Activated T-cell treated with anti-CD3 and anti-CD28 coated beads, Interleukin-2, amount 50 U/mL, for 48 hours (primary cell): ENCODE data around the gene BDKRB2.

Source experiments
- DNase-seq, 2 experiments: peaks; one replicate each; pipeline ENCODE4 v3.0.0-alpha.2; 2020

The BDKRB2 gene

GRCh38 chr14:96201965-96202364, 2.7 kb upstream of the BDKRB2 start:
- DNase-seq, result no peak

DNA sequence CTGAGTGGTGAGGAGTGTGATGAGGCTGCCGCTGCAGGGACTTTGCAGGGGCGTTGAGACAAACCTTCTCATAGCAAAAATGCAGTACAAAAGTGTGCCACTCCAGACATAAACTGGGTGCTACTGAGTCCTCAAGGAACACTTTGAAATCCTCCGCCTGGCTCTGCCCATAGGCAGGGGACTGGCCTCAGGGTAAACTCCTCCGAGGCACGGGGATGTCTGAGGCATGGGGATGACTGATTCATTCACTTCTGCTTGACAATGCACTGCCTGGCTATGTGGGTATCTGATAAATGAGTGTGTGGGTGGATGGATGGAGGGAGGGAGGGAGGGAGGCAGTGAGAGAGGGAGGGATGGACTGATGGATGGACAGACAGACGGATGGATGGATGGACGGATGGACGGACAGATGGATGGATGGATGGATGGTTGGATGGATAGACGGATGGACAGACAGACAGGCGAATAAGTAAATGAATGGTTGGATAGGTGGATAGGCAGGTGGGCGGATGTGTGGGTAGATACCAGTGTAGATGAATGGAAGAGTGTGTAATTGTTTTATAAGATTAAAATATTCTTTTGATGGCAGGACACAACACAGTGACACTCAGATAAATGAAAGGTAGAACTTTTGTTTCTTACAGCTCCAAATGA, 2.1 kb upstream of the BDKRB2 start:
- DNase-seq, result no peak

- no peak for DNase-seq
These were observed 1.5 kb upstream of the BDKRB2 start for GRCh38 chr14:96203116-96203515.

- DNase-seq, result no peak
These were observed 1.0 kb upstream of the BDKRB2 start for GRCh38 chr14:96203635-96204034.

DNA sequence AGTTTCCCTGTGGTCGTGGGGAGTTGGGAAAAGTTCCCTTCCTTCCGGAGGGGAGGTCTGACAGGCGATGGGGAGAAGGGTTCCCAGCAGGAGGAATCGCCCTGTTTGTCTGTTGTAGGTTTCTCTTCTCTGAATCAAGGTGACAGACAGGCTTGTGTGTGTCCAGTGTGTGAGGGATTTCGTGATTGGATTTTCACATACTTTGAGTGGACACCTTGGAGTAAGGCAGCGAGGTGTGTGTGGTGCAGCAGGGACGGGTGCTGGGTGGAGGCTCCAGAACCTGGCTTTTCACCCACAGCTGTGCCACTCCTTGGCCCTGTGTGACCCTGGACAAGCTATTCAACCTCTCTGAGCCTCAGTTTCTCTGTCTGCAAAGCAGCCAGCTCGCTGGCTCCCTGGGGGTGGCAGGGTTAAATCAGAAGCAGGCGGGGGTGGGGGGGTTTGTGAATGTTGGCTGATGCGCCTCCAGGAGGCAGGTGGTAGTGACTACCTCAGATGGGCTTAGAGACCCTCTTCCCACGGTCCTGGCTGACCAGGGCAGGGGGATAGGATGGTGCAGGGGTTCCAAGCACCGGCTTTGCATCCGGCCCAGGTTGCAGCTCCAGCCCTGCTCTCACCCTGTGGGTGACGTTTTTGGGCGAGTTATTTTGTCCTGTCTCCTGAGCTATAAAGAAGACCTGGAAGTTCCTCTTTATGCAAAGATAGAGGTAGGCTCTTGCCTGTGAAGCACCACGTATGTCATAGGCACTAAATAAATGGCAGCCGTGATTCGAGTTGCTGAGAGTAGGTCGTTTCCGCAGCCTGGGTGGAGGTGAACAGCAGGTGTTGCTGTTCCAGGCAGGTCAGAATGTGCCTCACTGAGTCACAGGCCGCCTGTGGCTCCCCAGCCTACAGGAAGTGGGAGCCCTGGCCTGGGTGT, 679 bp downstream of the BDKRB2 start:
- no peak for DNase-seq

DNA sequence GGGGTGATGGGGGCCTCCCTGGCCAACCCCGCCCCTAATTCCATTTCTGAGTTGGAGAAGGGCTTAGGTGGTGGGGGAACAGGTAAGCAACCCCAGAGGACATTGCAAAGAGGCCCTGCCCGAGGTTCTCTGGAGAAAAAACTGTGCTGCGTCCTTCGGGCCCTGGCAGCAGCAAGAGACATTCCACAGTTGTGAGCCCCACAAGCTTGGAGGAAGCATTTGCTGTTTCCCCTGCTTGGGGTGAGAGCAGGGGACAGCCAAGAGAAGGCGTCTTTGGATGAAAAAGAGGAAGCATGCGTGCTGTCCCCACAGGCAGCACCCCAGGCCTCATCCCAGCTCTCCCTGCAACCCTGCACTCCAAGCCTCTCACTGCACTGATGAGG, 1.3 kb downstream of the BDKRB2 start:
- DNase-seq, result no peak

- no peak for DNase-seq
These were observed 1.8 kb downstream of the BDKRB2 start for GRCh38 chr14:96206461-96206860.

DNA sequence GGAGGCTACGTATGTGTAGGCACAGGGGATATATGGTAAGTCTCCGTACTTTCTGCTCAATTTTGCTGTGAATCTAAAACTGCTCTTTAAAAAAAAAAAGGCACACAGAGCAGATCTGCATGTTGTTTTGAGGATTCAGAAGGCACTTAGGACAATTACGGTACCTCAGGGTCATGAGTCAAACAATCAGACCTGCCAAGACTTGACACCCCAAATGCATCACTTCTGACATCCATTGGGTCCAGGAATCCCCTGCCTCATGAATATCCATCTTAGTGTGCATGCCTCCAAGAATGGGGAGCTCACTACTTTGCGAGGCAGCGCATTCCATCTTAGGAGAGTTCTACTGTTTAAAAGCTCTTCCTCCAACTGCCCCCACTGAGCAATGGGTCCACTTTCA, 3.0 kb downstream of the BDKRB2 start:
- DNase-seq, result no peak

DNA sequence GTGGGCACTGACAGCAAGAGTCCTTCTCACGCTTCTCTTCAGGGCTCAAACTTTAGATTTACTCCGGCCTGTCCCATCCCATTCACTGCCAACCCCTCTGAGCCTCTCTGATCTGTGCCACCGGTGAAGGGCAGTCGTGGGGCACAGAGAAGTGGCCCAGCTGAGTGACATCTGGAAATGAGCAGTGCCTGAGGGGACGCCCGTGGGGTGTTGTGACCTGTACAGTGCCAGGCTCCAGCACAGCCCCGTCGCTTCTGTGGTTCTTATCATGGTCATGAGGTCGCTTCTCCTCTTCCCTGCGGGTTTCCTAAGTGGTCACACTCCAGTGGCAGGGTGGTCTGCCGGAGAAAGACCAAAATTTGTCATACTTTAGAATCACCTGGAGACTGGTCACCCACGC, 4.1 kb downstream of the BDKRB2 start:
- DNase-seq, result no peak

DNA sequence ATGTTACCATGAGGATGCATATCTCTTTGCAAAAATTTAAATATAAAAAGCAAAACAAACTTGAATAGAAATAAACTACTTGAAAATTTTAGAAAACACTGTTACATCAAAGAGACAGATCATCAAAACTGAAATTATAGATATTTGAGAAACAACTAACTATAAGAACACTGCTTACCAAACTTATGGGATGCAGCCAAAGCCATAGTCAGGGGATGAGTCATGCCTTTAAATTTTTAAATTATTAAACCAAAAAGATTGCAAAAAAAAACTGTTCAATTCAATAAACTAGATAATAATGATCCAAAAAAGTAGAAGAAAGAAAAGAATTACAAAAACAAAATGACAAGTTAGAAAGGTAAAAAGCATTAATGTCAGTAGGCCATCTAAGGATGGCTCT, 7.5 kb downstream of the BDKRB2 start:
- no peak for DNase-seq

DNA sequence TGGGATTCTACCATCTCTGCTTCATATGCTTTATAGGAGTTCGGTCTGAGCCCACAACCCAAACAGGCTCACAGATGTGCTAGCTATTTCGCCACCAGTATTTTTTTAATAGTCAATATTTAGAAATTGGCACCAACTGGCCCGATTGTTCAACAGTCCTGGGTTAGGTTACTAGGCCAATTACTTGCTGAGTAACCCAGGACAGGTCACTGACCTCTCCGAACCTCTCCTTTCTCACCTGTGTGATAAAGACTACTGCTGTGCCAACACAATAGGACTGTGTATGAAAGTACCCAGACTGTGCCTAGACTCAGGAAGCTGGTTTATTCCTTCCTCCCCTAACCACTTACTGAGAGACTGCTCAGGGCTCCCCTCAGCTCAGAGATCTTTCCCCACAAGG, 8.3 kb downstream of the BDKRB2 start:
- DNase-seq, result no peak

DNA sequence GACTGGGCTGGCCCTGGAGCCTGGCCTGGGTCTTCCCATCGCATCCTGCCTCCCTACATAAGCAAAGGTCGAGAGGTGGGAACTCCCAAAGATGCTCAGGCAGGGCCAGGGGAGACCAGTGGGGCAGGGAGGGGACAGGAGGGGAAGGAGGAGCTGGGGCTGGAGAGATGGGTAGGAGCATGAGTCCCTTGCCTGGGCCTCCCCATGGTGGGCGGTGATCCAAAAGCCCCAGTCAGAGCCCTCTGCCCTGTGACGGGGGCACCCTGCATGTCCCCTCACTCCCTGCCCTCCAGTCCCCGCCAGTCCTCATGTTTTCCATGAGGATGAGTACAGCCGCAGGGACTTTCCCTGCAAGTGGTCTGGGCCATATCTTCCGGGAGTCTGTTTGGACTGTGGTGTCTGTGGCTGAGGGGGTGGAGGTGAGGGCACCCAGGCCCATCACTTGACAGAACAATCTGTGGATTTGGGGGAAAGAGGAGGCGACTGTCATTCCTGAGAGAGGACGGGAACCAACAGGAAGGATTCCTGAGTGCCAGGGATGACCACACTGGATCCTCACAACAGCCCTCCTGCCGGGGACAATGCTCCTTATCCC, 9.3 kb downstream of the BDKRB2 start:
- DNase-seq, result no peak

DNA sequence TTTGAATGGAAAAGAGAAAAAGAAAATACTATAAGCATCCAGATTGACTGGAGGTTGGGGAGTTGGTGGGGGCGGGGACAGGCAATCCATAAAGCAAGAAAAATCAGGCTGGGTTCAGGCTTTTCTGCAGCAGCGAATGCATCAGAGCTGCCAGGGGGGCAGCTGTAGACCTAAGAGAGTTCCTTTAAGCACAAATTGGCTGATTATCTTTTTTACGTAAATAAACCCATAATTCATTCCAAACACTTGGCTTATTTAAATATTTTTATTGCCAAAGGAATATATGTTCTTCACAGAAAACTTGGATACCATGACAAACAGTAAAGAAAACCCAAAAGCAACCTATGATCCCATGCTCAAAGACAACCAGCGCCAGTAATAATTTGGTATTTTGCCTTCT, 10.2 kb downstream of the BDKRB2 start:
- DNase-seq, result no peak

DNA sequence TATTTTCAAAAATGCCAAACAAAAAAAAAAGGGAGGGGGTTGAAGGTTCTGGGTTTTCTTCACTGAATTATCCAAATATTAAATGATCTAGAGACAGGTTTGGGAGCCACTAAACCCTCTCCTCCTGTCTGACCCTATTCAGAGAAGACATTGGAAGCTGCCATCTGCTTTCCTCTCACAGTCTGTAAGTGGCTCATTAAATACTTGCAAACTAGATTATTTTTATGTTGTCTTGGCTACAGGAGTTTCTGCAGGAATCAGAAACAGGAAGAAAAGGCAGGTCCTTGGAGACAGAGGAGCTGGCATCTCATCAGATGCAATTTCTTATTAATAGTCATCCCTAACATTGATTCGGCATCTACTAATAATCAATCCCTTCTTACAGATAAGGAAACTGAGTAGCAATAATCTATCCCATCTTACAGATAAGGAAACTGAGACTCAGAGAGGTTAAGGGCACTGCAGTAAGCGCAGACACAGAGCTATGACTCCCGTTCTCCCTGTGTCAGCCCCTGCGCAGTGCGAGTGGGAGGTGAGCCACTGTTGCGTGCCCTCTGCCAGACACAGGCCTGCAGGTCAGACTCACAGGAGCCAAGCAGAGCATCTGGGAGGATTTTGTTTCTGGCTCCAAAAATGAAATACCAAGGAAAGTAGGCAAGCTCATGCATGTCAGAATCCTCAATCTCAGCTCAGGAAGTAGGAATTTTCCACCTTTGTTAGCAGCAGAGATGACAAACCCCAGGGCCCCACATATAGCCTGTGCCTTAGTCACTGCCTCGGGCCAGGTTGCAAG, 11.0 kb downstream of the BDKRB2 start:
- DNase-seq, result no peak

DNA sequence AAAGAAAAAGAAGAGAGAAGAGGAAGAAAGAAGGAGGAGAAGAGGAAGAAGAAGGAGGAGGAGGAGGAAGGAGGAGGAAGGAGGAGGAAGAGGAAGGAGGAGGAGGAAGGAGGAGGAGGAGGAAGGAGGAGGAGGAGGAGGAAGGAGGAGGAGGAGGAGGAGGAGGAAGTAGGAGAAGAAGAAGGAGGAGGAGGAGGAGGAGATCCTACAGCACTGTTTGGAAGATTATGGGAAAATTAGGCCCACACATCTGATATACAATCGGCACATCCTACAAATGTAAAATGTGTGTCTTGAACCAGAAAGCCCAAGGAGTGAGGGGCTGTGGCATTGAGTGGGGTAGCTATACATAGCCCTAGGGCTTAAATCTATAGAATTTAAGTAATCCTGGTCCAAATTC, 12.0 kb downstream of the BDKRB2 start:
- no peak for DNase-seq

- no peak for DNase-seq
These were observed 12.8 kb downstream of the BDKRB2 start for GRCh38 chr14:96217376-96217913.

DNA sequence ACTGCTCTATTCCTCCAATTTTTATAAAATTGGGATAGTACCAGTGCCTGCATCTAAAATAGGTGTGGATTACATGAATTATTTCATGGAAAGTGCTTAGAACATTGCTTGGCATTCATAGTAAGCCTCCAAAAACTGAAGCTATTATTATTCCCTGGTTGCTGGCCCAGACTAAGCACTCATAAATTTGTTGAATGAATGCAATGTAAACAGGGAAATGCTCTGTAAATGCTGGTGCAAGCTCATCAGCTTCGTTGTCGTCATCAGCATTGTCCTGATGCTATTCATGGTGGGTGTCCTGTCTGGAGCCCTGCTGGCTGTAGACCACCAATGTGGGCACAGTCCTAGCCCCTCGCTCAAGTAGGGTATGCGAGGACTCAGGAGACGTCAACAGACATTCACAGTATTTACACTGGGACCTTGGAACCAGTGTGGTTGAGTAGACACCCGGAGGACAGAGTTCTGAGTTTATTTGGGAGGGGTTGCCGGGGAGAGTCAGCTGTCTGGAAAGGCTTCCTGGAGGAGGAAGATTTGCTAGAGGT, 16.5 kb downstream of the BDKRB2 start:
- DNase-seq, result no peak

GRCh38 chr14:96221841-96222240, 17.2 kb downstream of the BDKRB2 start:
- DNase-seq, result no peak

DNA sequence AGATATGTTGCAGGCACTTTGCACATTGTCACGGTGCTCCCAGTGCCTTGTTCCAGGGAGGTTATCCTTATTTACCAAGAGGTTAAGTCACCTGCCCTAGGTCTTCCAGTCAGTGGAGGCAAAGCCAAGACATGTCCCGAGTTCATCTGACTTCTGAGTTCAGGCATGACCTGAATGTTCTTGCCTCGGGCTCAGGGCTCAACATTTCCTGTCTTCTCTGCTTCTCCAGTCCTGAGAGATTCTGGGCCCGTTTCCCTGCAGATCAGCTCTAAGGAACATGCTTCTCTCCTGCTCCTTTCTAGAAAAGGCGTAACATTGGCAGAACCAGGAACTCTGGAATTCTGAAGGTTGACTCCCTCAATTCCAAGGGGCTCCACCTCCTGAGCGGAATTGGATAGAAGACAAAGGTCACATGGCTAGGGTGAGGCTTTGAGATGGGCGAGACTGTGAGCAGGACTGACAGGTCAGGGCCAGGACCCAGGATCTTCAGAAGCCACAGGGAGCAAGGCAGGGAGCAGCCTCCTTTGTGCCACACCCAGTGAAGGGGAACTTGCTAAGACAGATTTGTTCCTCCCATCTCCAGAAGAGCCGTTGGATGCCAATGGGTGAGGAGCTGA, 19.9 kb downstream of the BDKRB2 start:
- DNase-seq, result no peak

DNA sequence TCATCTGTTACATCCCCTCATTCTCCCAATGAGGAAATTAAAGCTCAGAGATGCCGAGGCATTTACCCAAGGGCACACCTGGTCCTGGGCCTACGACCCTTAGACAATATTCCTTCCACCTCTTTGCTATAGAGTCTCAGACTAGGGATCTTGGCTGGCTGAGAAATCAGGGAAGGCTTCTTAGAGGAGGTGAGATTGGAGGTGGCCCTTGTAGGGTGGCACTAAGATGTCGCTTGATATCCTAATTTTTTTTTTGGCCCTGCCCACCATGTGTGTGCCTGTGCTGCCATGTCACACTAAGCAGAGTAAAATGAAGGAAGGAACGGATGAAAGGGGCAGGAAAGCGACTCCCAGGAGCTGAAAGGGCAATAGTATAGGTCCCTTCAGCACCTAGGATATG, 20.6 kb downstream of the BDKRB2 start:
- no peak for DNase-seq

- no peak for DNase-seq
These were observed 21.1 kb downstream of the BDKRB2 start for GRCh38 chr14:96225745-96226151.

GRCh38 chr14:96227428-96227827, 22.8 kb downstream of the BDKRB2 start:
- no peak for DNase-seq
